Measurements from ENCODE around the gene ZNF319. TPM values are rescaled to one million over a fixed set of nuclear protein-coding genes. Genes with fewer than 3 reads are reported as not detected.

The ZNF319 gene
- total and polyA plus RNA-seq, 2 of the 8 experiments (the other 6 are each of a cell fraction or from before 2014, with no cell fraction given): 3.3 to 5.5 TPM

DNA sequence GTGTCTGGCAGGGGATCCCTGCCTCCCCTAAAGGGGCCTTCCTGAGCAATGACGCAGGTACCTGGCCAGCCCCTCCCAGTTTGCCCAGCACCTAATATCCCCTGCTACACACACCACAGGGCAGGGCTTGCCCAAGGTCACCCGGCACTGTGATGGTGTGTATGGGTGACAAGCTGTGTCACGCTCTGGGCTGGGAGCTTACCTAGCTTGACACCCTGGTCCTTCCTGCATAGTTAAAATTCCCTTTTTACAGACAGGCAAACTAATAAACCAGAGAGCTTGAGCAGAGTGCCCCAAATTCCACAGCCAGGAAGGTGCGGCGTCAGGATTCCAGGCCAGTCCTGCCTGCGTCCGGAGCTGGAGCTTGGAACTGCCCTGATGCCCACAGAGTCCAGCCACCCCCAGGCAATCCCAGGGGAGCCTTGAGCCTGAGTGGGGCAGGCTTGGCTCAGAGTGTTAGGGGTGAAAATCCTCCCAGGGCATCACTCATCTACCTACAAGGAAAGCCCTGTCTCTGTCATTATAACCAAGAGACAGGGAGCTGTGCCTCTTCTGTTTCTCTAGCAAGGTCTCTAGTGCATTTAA lies 43.2 kb upstream of the ZNF319 start (continued):
- TF ChIP-seq, protein P1, sequence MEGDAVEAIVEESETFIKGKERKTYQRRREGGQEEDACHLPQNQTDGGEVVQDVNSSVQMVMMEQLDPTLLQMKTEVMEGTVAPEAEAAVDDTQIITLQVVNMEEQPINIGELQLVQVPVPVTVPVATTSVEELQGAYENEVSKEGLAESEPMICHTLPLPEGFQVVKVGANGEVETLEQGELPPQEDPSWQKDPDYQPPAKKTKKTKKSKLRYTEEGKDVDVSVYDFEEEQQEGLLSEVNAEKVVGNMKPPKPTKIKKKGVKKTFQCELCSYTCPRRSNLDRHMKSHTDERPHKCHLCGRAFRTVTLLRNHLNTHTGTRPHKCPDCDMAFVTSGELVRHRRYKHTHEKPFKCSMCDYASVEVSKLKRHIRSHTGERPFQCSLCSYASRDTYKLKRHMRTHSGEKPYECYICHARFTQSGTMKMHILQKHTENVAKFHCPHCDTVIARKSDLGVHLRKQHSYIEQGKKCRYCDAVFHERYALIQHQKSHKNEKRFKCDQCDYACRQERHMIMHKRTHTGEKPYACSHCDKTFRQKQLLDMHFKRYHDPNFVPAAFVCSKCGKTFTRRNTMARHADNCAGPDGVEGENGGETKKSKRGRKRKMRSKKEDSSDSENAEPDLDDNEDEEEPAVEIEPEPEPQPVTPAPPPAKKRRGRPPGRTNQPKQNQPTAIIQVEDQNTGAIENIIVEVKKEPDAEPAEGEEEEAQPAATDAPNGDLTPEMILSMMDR (IDR thresholded peaks at IDR 0.05; ENCODE audit: control extremely low read depth in 1 of 3, insufficient read depth in 1 of 3, low read depth in 1 of 3, low read length in 3 of 3): no peak
- TF ChIP-seq NANOG (IDR thresholded peaks at IDR 0.05; ENCODE audit: insufficient read depth, low read depth, low read length, poor library complexity, severe bottlenecking) (no peak), KDM1A (IDR thresholded peaks at IDR 0.05; ENCODE audit: borderline replicate concordance, low read length) (no peak), CHD2 (IDR thresholded peaks at IDR 0.05; ENCODE audit: low read length) (no peak)
